NCI-H345 treated with DMSO at 0.1 percent for 48 hours (cell line): Measurements from ENCODE around the gene B3GAT1.
"Not testable (repeated sequence)": the region's sequence is repeated elsewhere in the genome, so short reads cannot be mapped to it uniquely, and the experiment has no call there.

Source experiments
- DNase-seq: peaks from one replicate; lab custom pipeline; 2025; ENCODE audit not compliant: unreplicated experiment; lab: John Stamatoyannopoulos, UW

B3GAT1 gene

DNA sequence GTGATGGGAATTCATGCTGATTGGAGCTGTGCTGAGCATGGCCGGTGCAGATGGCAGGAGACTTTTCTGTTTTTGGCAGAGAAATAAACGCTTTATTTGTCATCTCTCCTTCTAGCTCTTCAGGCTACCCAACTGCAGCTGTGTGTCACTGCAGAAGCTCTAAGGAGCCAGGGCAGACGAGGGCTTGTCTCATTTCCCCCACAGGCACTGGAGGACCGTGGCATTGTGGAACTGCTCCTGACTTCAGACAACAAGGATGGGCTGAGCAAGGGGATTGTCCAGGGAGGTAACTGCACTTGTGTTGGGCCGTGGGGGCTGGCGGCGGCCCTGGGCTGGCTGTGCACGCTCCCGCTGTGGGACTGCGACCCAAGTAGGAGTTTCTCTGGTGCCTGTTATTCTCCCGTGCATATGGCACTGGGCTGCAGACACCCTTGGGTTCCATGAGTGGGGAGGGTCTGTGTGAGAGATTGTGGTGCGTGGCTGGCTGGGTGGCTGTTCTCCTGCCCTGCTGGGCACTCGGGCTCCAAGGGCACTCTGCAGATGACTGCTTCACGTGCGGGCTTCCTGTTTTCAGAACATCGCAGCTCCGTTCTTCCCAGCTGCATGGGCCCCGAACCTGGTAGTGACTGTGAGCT, 53.1 kb downstream of the B3GAT1 start:
- DNase-seq: no peak

DNA sequence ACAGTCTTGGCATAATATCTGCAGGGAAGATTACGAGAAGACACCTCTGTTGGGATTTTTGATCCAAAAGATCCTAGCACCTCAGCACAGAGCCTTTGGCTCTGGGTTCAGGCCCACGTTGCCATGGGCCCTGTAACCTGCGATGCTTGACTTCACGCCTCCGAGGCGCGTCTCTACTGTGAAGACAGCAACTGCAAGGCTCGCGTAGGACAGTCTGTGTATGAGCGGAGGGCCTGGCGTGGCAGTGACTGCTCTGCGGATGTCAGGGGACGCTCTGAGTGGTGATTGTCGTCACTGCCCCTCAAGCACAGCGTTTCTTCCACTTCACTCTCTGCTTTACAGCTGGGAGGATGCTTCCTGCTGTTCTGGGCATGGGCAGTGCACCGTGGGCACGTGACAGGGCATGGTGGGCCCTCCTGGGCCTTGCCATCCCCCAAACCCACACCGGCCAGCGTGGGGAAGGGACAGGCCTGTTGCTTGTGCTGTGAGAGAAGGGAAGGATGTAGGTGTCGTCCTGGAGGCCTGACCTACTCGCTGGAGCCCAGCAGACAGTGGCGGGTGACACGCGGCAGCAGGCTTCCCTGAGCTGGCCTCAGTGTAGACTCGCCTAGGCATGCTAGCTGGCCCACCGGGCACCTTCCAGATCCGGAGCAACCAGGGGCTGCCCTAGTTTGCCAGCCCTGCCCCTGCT, 53.7 kb downstream of the B3GAT1 start:
- no peak for DNase-seq

DNA sequence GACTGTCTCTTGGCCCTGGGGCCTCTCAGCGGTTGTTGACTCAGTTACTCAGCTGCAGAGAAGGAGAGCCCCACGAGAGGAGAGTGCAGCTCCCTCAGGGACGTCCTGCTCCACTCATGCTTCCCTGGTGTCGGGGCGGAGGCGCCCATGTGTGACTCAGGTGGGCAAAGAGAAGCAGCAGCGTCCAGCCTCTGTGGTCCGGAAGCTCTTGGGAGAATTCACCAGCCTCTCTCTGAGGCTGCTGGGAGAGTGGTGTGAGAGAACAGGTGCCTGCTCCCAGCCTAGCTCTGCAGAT, 54.5 kb downstream of the B3GAT1 start:
- no peak for DNase-seq

DNA sequence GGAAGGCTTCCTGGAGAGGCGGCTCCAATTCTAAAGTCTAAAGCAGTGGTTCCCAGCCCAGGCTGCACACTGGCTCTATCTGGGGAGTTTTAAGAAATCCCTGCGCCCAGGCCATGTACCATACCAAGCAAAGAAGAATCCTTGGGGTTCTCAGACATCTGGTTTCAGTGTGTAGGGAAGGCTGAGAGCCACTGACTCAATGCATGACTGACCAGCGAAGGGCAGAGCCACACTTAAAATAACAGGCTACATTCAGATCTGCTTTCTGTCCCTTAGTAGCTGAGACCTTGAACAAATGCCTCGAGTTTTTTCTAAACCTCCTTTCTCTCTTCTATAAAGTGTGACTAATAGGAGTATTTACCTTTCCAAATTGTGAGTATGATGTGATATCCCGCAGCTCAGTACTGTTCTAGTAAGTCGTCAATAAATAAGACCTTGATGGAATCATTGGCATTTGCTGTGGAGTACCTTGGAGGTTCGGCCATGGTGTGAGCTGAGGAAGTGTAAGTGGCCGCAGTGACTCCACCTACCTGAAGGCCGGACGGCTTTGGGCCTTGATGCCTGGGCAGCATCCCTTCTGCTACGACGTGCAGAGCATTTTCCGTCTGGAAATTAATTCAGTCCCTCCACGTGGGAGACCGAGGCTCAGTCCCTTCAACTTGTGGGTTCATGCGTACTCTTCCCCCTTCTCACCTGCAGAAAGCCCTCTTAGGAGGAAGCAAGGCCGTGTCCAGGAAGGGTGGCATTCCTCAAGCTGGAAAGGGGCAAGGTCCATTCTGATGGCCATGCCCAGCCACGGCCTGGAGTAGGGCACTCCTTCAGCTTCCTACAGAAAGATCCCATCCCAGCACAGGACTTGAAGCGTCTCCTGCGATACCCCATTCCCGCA, 55.1 kb downstream of the B3GAT1 start:
- no peak for DNase-seq

DNA sequence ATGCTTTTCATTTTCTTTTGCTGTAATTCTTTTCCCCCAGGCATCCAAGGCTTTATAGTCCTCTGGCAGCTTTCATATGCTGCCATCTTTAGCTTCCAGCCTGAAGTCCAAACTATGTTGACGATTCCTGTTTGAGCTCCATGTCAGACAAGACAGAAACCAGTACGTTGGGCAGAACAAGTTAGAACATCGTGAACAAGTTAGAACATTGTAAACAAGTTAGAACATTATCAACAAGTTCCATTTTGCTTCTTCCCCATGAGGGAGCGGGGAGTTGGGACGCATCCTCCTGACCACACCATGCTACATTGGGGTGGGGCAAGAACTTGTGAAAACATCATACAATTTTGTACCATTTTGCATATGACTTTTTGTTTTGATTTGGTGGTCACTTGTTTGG, 56.4 kb downstream of the B3GAT1 start:
- no peak for DNase-seq

DNA sequence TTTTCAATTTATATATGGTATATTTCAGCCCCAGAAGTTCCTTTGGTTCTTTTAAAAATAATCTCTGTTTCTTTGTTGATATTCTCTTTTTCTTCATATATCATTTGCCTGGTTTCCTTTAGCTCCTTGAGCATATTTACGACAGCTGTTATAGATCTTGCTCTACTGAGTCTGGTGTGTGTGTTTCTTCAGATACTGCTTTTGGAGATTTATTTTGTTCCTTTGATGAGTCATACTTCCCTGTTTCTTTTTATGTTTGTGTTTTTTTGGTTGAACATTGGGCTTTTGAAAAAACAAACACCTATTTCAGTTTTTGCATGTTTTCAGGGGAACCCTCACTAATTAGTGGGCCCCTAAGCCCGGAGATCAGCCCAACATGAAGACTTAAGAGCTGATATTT, 56.9 kb downstream of the B3GAT1 start:
- no peak for DNase-seq

DNA sequence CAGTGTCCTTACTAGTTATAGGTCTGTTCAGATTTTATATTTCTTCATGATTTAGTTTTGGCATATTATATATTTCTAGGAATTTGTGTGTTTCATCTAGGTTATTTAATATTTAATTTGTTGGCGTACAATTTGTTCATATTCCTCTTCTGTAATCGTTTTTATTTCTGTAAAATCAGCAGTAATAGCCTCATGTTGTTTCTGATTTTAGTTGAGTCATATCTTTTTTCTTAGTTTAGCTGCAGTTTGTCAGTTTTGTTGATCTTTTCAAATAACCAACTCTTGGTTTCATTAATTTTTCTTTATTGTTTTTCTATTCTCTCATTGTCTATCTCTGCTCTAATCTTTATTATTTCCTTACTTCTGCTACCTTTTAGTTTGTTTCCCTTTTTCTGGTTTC, 59.9 kb downstream of the B3GAT1 start:
- no peak for DNase-seq

DNA sequence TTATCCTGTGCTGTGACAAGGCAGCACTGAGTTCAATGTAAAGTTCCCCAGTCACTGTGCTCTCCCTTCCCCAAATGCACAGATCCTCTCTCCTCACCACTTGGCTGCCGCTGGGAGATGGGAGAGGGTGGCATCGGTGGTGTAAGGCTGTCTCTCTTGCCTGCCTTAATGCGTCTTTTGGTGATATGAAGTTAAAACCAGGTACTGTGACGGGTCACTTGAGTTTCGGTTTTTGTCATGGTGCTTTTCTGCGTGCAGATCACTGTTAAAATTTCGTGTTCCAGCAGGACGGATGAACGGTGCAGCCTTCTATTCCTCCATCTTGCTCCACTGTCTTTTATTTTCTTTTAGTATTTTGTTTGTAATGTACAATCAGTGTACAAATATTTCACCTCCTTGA, 61.7 kb downstream of the B3GAT1 start:
- DNase-seq: no peak

DNA sequence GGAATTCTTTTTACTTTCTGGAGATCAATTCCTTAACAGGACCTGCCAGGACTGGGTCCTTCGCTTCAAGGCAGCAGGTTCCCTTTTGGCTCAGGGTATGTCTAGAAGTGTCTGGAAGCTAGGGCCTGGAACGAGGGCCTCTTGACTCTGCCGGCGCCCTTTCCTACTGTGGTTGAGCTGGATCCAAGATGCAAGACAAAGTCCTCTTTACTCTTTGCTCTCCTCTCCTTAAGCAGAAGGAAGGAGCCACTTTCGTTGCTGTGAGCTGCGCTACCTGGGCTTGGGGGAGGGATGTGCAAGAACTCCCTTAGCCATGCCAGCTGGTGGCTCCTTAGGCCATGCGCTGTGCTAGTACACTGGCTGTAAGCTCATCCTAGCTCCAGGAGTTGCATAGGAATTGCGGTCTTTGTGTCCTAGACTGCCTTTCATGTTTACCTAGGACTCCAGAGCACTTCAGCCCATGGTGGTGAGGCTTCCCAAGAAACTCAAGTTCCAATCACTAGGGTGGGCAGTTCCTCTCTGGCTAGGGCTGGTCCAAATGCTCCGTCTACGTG, 62.2 kb downstream of the B3GAT1 start:
- no peak for DNase-seq

DNA sequence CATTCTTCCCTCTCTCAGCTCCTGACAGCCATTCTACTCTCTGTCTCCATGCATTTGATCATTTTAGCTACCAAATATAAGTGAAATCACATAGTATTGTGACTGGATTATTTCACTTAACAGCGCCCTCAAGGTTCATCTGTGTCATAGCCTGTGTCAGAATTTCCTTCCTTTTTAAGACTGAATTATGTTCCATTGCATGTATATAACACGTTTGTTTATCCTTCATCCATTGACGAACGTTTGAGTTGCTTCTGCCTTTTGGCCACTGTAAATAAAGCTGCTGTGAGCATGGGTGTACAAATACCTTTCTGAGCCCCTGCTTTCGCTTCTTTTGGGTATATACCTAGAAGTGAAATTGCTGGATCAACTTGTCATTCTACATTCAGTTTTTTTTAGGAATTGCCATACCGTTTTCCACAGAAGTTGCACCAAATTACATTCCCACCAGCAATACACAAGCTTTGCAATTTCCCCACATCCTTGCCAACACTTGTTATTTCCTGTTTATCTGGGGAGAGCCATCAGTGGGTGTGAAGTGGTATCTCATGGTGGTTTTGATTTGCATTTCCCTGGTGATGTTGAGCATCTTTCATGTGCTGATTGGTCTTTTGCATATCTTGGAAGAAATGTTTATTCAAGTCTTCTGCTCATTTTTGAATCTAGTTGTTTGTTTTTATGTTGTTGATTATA, 62.8 kb downstream of the B3GAT1 start:
- no peak for DNase-seq

DNA sequence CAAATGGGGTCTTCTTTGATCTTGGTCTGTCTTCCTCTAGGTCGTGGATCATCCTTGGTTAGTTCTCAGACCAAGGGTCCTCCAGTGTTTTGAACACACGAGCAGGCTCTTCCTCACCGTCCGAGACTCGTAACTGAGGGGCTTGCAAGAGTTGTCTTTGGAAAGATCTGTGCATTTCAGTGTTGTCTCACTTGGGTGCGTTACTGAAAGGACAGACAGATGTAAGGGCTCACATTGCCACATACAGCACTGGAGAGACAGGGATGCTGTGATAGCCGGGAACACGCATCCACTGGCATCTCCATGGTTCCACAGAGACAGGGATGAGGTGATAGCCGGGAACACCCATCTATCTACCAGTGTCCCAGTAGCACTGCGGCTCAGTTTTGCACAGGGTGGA, 64.6 kb downstream of the B3GAT1 start:
- DNase-seq: no peak

DNA sequence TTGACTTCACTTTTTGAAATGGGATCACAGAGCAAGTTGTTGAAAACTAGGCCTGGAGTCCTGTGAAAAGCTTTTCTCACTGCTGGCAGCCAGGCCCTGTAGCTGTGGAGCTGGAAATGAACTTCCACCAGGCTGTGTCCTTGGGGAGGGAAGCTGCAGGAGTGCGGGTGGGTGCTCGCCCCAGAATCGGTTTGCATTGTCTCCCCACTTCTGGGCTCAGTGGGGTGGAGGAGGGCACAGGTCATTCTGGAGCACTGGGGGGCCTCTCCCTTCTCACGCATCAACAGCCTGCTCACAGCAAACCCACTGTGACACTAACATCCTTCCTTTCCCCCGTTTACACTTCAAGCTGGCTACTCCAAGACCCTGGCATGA, 65.1 kb downstream of the B3GAT1 start:
- no peak for DNase-seq

DNA sequence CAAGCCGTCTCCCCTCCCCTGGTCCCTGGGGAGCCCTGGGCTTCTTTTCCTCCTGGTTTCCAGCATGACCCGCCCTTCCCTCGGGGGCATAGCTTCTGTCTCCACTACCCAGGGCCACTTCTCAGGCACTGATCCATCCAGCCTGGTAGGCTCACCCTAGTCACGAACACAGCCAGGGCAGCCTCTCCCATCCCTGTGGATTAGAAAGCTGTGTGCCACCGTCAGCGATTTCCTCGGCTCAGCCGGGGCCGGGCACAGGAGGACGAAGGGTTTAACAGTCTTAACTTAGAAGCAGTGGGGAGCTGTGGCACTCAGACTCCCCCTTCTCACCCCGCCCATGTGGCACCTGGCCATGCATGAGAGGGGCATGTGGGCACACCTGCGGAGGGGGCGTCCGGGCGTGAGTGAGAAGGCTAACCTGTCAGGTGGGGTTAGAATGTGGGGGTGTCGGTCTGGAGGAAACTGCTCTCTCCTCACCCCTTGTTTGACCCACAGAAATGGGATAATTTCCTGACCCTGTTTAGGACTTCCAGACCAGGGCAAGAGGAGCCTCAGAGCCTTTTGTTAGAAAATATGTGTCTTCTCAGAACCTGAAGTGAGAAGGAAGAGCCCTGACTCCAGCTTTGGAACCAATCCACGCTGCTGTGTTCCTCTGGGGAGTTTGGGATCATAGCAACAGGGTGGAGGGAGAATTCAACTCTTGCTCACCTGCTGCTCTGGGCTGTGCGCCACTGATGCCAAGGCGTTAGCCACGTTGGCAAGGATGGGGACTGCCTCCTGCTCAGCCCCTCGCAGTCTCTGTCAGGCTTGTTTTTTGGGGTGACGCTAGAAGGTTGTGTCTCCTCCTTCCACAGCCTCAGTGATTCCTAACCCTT, 65.7 kb downstream of the B3GAT1 start:
- no peak for DNase-seq

DNA sequence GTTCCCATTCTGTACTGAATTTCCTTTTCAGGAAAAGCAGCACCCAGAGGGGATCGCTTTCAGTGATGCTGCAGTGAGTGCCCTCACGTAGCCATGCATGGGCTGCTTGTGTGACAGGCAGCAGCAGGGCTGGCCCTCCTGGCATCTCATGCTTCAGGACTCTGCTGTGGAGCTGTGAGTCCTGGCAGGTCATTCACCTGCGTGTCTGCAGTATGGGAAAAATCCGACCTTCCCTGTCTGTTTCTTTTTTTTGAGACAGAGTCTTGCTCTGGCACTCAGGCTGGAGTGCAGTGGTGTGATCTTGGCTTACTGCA, 66.8 kb downstream of the B3GAT1 start:
- no peak for DNase-seq

DNA sequence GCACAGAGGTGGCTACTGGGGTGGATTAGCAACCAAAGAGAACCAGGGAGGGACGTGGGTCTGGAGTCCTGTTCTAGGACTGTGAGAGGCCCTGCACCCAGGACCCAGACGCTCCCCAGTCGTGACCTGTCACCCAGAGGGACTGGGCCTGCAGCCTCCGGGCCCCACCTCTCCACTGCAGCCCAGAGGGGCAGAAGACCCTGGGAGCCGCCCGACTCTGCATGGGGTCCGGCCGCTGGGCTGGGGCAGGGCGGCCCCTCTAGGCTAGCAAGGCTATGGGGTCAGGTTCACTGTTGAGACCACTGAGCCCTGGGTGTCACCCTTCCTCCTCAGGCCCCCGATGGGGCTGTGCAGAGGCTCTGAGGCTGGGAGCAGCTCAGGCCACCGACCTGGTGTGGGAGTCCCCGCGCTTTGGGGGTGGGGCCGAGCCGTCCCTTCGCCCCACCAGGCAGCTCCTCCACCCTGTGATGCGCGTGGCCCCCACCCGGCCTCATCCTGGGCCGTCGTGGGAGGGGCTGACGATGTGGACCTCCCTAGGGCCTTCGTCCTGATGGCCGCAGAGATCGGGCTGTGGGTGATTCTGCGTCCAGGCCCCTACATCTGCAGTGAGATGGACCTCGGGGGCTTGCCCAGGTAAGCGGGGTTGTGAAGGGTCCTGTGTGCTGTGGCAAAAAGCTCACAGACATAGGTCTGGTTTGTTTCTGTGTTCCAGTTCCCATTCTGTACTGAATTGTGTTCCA, 67.4 kb downstream of the B3GAT1 start:
- not testable (repeated sequence) for DNase-seq

DNA sequence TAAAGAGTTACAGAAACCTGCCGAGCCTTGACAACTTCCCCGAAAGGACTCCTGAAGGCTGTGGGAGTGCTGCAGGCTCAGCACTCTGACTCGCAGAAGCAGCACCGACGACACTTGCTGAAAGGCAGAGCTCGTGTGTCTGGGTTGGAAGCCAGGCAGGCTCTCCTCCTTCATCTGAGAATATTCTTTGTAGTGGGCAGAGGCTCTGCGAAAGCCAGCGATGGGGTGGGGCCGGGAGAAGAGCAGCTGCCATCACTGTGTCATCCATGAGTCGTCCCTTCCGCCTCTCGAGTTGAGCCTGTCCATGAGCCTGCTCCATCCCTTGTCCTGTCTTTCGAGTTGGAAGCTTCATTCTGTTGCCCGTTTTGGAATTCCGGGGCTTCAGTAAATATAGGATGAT, 68.4 kb downstream of the B3GAT1 start:
- no peak for DNase-seq

DNA sequence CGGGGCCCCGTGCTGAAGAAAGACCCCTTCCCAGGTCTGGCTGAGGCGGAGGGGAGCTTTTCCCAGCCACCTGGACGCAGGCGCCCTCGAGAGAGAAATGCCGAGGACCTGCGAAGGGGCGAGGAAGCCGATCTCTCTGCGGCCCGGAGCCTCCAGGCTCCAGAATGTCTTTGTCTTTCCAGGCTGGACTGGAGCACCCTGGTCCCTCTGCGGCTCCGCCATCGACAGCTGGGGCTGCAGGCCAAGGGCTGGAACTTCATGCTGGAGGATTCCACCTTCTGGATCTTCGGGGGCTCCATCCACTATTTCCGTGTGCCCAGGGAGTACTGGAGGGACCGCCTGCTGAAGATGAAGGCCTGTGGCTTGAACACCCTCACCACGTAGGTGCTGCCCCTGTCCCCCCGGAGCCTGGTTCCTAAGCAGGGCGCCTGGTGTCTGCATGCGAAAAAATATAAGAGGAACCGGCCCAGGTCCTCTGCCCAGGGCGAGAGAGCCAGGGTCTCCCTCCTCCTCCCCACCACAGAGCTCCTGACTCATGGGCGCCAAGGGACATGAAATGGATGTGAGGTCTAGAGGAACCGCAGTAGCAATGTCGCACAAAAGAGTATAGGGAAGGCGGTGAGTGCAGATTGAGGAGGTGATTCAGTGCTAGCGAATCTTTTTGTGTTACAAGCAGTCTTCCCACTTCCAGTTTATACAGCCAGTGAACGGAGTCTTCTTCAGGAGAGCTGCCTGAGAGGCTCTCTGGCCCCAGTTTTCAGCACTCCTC, 69.3 kb downstream of the B3GAT1 start:
- no peak for DNase-seq

DNA sequence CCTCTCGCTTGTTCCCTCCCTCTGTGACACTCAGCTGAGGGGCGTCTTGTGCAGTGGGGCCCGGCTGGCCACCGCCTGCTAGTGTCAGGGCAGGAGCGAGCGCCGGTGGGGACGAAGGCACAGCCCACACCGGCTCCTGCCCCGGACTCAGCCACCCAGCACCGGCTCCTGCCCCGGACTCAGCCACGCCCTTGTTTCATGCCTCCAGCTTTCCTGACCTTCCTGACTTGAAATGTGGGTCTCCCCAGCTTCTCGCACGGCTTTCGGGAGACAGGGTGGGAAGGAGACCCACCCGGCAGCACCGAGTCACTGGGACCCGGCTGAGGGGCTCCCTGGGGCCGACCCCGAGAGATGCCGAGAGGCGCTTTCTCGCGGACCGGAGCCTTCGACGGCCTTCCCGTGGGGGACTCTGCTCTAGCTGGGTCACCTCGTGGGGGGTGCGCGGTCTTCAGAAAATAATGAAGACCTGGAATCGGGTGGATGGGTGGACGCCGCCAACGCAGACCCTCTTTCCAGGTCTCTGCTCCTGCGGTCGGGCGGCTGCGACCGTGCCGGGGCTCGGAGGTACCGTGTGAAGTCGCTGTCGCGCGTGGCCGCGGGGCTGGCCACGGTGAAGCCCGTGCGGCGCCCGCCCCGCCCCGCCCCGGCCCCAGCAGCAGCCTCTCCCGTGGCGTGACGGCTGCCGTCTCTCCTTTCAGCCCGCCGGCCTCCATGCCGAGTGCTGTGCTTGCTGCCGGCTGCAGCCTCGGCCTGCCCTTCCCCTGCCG, 70.1 kb downstream of the B3GAT1 start:
- DNase-seq: no peak
